Kidney glomerular epithelial cell (primary cell): Measurements from ENCODE around the gene PITPNC1.

ENCODE experiments used
- DNase-seq: peaks from one replicate; lab custom pipeline; 2025; lab: John Stamatoyannopoulos, UW

The PITPNC1 gene

DNA sequence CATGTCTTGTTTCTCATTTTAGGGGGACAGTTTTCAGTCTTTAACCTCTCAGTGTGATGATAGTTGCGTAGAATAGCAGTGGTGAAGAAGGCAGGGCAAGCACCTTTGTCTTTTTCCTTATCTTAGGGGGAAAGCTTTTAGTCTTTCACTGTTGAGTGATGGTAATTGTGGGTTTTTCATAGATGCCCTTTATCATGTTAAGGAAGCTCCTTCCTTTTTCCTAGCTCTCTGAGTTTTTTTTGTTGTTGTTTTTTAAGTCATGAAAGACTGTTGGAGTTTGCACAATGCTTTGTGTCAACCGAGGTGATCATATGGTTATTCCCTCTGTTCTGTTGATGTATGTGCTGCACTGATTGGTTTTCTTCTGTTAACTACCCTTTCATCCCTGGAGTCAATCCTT is 356.4 kb downstream of the PITPNC1 start:
- no peak for DNase-seq

DNA sequence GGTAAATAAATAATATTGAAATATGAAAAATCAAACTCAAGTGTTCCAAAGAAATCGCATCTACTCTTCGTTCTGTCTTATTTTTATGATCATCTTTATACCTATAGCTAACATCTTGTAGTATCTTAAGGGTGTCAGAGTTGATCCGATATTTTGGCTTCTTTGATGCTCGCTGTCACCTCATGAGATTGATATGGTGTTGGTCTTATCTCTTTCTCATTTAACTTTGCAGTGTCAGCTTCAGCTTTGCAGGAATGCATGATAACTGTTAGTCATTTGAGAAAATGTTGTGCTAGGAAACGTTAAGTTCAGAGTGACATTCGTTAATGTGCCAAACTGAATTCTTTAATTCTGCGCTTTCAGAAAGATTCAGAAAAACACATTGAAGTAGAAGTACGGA is 360.1 kb downstream of the PITPNC1 start:
- no peak for DNase-seq

DNA sequence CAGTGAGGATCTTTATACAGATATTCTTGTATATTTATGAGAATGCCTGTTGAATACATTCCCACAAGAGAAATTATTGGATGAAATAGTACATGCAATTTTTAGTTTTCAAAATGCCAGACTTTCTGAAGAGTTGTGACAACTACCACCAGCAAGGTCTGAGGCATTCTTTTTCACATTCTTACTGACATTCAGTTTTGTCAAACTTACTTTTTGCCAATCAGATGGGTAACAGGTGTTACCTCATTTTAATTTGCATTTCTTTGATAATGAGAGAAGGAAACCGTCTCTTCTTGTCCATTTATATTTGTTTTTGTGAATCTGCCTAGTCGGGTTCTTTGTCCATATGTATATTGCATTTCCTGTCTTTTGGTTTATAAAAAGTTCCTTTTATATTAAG is 364.9 kb downstream of the PITPNC1 start:
- no peak for DNase-seq
